Measurements from ENCODE around the gene SRC.

SRC gene

DNA sequence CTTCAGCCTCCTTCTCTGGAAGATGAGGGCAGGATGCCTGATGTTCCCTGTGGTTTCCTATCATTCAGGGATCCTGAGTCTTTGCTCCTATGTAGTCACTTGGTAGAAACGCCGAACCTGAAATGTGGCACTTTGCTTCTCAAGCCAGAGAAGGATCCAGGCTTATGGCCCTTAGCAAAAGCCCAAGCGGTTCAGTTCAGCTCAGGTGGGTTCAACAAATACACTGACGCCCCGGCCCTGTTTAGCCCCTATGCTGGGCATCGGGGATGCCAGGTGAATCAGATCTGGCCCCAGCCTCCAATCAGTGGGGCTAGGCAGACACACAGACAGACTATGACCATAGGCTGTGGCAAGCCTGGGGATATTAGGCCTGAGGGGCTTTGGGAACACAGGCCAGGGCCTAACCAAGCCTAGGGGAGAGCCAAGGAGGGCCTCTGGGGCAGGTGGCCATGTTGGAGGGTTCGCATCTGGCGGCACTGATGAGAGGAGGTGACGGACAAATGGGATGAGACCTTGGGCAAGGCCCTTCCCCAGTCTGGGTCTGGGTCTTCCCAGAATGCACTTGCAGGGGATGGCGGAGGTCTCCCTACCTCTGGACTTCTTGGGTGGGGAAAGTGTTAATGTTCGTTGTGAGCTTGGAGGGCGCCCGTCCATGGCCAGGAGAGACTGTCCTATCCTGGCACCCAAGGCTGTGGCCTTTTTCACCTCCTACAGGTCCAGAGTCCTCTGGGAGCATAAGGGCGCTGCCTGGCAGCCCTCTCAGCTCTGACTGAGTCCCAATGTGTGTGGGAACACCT, 17.6 kb upstream of the SRC start:
- no peak for TF ChIP-seq CTCF (IDR thresholded peaks at IDR 0.05)

DNA sequence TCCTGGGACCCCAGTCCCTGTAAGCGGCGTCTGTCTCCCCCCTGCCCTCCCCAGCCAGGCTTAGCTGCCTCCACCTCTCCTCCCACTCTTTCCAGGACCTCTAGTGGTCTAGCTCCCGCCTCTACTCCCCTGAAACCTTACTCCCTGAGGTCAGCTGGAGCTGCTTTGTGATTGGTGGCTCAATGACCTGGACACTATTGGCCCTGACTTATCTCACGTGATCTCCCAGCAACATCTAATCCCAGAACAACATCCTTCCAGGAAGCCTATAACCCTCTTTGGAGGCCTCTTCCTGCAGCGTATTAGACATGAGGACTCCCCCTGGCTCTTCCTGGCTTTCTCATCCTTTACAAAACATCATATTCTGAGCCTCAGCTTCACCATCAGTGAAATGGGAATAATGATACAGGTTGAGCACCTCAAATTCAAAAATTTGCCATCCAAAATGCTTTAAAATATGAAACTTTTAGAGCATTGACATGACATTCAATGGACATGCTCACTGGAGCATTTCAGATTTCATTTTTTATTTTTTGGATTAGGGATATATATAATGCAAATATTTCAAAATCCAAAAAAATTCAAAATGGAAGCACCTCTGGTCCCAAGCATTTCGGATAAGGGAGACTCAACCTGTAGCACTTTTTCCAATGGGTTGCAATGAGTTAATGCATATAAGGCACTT, 16.3 kb upstream of the SRC start:
- no peak for DNase-seq
- H3K9me3 Mint-ChIP-seq = no peaks in the 10 kb centered on the region
- H3K36me3 Mint-ChIP-seq (ENCODE audit: low read depth) = no peaks in the 10 kb centered on the region
- peak overlapping the region; percentile 34 for H3K27ac Mint-ChIP-seq
- no peak overlapping the region for H3K4me3 Mint-ChIP-seq
- TF ChIP-seq CTCF (IDR thresholded peaks at IDR 0.05) = no peak
- H3K27me3 Mint-ChIP-seq (ENCODE audit: low read depth, poor library complexity) = peaks cover 3% of the 10 kb centered on the region
- H3K4me1 Mint-ChIP-seq = peaks cover 53% of the 10 kb centered on the region

More for the DNA sequence above, 17.6 kb upstream of the SRC start:
- H3K27ac Mint-ChIP-seq = peak overlapping the region; percentile 82
- peaks cover 51% of the 10 kb centered on the region for H3K4me1 Mint-ChIP-seq
- peaks cover 3% of the 10 kb centered on the region for H3K27me3 Mint-ChIP-seq (ENCODE audit: low read depth, poor library complexity)
- no peak overlapping the region for H3K4me3 Mint-ChIP-seq
- no peak for DNase-seq
- H3K36me3 Mint-ChIP-seq (ENCODE audit: low read depth) = no peaks in the 10 kb centered on the region
- H3K9me3 Mint-ChIP-seq = no peaks in the 10 kb centered on the region

DNA sequence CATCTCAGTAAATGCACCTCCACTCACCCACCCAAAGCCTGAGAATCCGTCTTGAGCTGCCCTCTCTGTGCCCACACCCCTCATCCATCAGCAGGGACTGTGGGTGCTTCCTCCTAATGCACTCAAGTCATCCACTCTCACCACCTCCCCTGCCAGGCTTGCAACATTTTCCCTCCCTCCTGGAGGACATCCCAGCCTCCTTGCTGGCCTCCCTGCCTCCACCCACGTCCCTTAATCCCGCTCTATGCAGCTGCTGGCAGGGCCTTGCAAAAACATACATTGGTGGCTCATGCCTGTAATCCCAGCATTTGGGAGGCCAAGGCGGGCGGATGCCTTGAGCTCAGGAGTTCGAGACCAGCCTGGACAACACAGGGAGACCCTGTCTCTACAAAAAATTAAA, 15.6 kb upstream of the SRC start:
- Mint-ChIP-seq H3K27me3 (ENCODE audit: low read depth, poor library complexity) (peaks cover 3% of the 10 kb centered on the region), H3K27ac (no peak overlapping the region), H3K4me1 (peaks cover 53% of the 10 kb centered on the region), H3K4me3 (no peak overlapping the region), H3K36me3 (ENCODE audit: low read depth) (no peaks in the 10 kb centered on the region), H3K9me3 (no peaks in the 10 kb centered on the region)
- DNase-seq = no peak
- TF ChIP-seq CTCF (IDR thresholded peaks at IDR 0.05) = no peak

DNA sequence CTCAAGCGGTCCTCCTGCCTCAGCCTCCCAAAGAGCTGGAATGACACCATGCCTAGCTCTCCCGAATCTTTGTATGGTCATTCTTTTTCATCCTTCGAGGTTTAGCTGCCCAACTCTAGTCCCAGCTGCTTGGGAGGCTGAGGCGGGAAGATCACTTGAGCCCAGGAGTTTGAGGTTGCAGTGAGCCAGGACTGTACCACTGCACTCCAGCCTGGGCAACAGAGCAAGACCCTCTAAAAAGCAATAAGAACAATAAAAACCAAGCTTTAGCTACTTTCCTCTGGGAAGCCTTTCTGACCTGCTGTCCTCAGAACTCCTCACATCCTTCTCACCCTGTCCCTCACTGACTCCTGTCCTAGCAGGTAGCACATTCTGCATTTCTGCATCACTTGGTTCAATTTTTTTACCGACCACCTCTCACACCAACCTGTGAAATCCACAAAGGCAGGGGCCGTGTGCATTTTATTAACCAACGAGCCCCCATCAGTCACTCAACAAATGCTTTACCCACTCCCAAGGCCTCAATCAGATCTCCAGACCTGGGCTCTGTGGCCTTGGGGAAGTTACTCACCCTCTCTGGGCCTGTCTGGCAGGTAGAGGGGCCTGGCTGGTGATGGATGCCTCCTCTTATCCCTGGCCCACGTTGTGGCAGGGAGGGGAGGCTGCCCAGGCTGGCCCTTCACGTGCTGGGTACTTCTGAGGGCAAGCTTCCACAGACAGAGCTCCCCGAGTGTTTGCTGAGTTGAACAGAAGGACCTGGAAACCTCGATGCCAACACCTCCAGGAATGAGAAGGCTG, 14.7 kb upstream of the SRC start:
- Mint-ChIP-seq H3K36me3 (ENCODE audit: low read depth) (no peaks in the 10 kb centered on the region), H3K27me3 (ENCODE audit: low read depth, poor library complexity) (peaks cover 3% of the 10 kb centered on the region), H3K4me3 (no peak overlapping the region), H3K27ac (peak overlapping the region; percentile 36), H3K4me1 (peaks cover 62% of the 10 kb centered on the region), H3K9me3 (no peaks in the 10 kb centered on the region)
- no peak for TF ChIP-seq CTCF (IDR thresholded peaks at IDR 0.05)
- no peak for DNase-seq

GRCh38 chr20:37333130-37333847, 12.7 kb upstream of the SRC start:
- Mint-ChIP-seq H3K9me3 (no peaks in the 10 kb centered on the region), H3K27ac (no peak overlapping the region), H3K4me1 (peaks cover 72% of the 10 kb centered on the region), H3K27me3 (ENCODE audit: low read depth, poor library complexity) (no peaks in the 10 kb centered on the region), H3K4me3 (no peak overlapping the region), H3K36me3 (ENCODE audit: low read depth) (no peaks in the 10 kb centered on the region)
- no peak for DNase-seq
- TF ChIP-seq CTCF (IDR thresholded peaks at IDR 0.05) = no peak

Data from nephron progenitor cell (in vitro differentiated cells).